Measurements from ENCODE around the gene OTC. TPM values are rescaled to one million over a fixed set of nuclear protein-coding genes. Genes with fewer than 3 reads are reported as not detected.

OTC gene
- total RNA-seq, 1 donor from 2014 or later, result not detected

GRCh38 chrX:38332505-38332904 lies 19.9 kb upstream of the OTC start:
- Mint-ChIP-seq H3K4me1 (ENCODE audit: low read depth) (no peaks in the 10 kb centered on the region), H3K36me3 (ENCODE audit: low read depth) (no peaks in the 10 kb centered on the region), H3K4me3 (no peak overlapping the region), H3K27ac (no peak overlapping the region), H3K9me3 (no peaks in the 10 kb centered on the region), H3K27me3 (ENCODE audit: insufficient read depth) (no peaks in the 10 kb centered on the region)
- no peak for DNase-seq (ENCODE audit: low spot score)
- intact Hi-C loops (cut with micrococcal nuclease), result no loop called here

GRCh38 chrX:38335382-38335781 lies 17.0 kb upstream of the OTC start:
- Mint-ChIP-seq H3K4me1 (ENCODE audit: low read depth) (no peaks in the 10 kb centered on the region), H3K36me3 (ENCODE audit: low read depth) (no peaks in the 10 kb centered on the region), H3K27me3 (ENCODE audit: insufficient read depth) (no peaks in the 10 kb centered on the region), H3K27ac (no peak overlapping the region), H3K4me3 (no peak overlapping the region), H3K9me3 (no peaks in the 10 kb centered on the region)
- DNase-seq (ENCODE audit: low spot score), result no peak
- intact Hi-C loops (cut with micrococcal nuclease), result no loop called here

- DNase-seq (ENCODE audit: low spot score), result no peak
- Mint-ChIP-seq H3K27ac (no peak overlapping the region), H3K36me3 (ENCODE audit: low read depth) (no peaks in the 10 kb centered on the region), H3K9me3 (no peaks in the 10 kb centered on the region), H3K4me1 (ENCODE audit: low read depth) (no peaks in the 10 kb centered on the region), H3K4me3 (no peak overlapping the region), H3K27me3 (ENCODE audit: insufficient read depth) (no peaks in the 10 kb centered on the region)
- intact Hi-C loops (cut with micrococcal nuclease), result no loop called here
Observed at GRCh38 chrX:38336538-38337240, 15.7 kb upstream of the OTC start.

GRCh38 chrX:38341442-38341841 lies 11.0 kb upstream of the OTC start:
- Mint-ChIP-seq H3K27ac (no peak overlapping the region), H3K27me3 (ENCODE audit: insufficient read depth) (no peaks in the 10 kb centered on the region), H3K36me3 (ENCODE audit: low read depth) (no peaks in the 10 kb centered on the region), H3K4me3 (no peak overlapping the region), H3K4me1 (ENCODE audit: low read depth) (no peaks in the 10 kb centered on the region), H3K9me3 (no peaks in the 10 kb centered on the region)
- intact Hi-C loops (cut with micrococcal nuclease), result no loop called here
- no peak for DNase-seq (ENCODE audit: low spot score)

- no peak overlapping the region for H3K4me3 Mint-ChIP-seq
- intact Hi-C loops (cut with micrococcal nuclease), result no loop called here
- no peak for DNase-seq (ENCODE audit: low spot score)
Observed at GRCh38 chrX:38342853-38343778, 9.3 kb upstream of the OTC start.

GRCh38 chrX:38346150-38346549 lies 6.3 kb upstream of the OTC start:
- Mint-ChIP-seq H3K27me3 (ENCODE audit: insufficient read depth) (no peaks in the 10 kb centered on the region), H3K4me3 (no peak overlapping the region), H3K36me3 (ENCODE audit: low read depth) (no peaks in the 10 kb centered on the region), H3K4me1 (ENCODE audit: low read depth) (no peaks in the 10 kb centered on the region), H3K27ac (no peak overlapping the region), H3K9me3 (no peaks in the 10 kb centered on the region)
- intact Hi-C loops (cut with micrococcal nuclease), result no loop called here
- DNase-seq (ENCODE audit: low spot score), result no peak

More at GRCh38 chrX:38342853-38343778, 9.3 kb upstream of the OTC start:
- Mint-ChIP-seq H3K36me3 (ENCODE audit: low read depth) (no peaks in the 10 kb centered on the region), H3K27ac (no peak overlapping the region), H3K4me1 (ENCODE audit: low read depth) (no peaks in the 10 kb centered on the region), H3K9me3 (no peaks in the 10 kb centered on the region), H3K27me3 (ENCODE audit: insufficient read depth) (no peaks in the 10 kb centered on the region)

- no peak for DNase-seq (ENCODE audit: low spot score)
- Mint-ChIP-seq H3K4me3 (no peak overlapping the region), H3K9me3 (no peaks in the 10 kb centered on the region), H3K36me3 (ENCODE audit: low read depth) (no peaks in the 10 kb centered on the region), H3K4me1 (ENCODE audit: low read depth) (no peaks in the 10 kb centered on the region), H3K27me3 (ENCODE audit: insufficient read depth) (no peaks in the 10 kb centered on the region), H3K27ac (no peak overlapping the region)
- intact Hi-C loops (cut with micrococcal nuclease), result no loop called here
Observed at GRCh38 chrX:38347136-38347535, 5.3 kb upstream of the OTC start.

GRCh38 chrX:38351346-38351745 lies 1.1 kb upstream of the OTC start:
- Mint-ChIP-seq H3K4me3 (no peak overlapping the region), H3K36me3 (ENCODE audit: low read depth) (no peaks in the 10 kb centered on the region), H3K27me3 (ENCODE audit: insufficient read depth) (no peaks in the 10 kb centered on the region), H3K27ac (no peak overlapping the region), H3K4me1 (ENCODE audit: low read depth) (no peaks in the 10 kb centered on the region), H3K9me3 (no peaks in the 10 kb centered on the region)
- DNase-seq (ENCODE audit: low spot score), result no peak
- intact Hi-C loops (cut with micrococcal nuclease), result no loop called here

- H3K36me3 Mint-ChIP-seq (ENCODE audit: low read depth), result no peaks in the 10 kb centered on the region
- no peak overlapping the region for H3K27ac Mint-ChIP-seq
- H3K4me1 Mint-ChIP-seq (ENCODE audit: low read depth), result no peaks in the 10 kb centered on the region
- H3K9me3 Mint-ChIP-seq, result no peaks in the 10 kb centered on the region
- no peak for DNase-seq (ENCODE audit: low spot score)
- H3K4me3 Mint-ChIP-seq, result no peak overlapping the region
- H3K27me3 Mint-ChIP-seq (ENCODE audit: insufficient read depth), result no peaks in the 10 kb centered on the region
- intact Hi-C loops (cut with micrococcal nuclease), result no loop called here
Observed at GRCh38 chrX:38356401-38356800, 4.0 kb downstream of the OTC start.

GRCh38 chrX:38357747-38358673 lies 5.6 kb downstream of the OTC start:
- Mint-ChIP-seq H3K36me3 (ENCODE audit: low read depth) (no peaks in the 10 kb centered on the region), H3K4me1 (ENCODE audit: low read depth) (no peaks in the 10 kb centered on the region), H3K4me3 (no peak overlapping the region), H3K27me3 (ENCODE audit: insufficient read depth) (no peaks in the 10 kb centered on the region), H3K9me3 (no peaks in the 10 kb centered on the region), H3K27ac (no peak overlapping the region)
- DNase-seq (ENCODE audit: low spot score), result no peak
- intact Hi-C loops (cut with micrococcal nuclease), result no loop called here

- intact Hi-C loops (cut with micrococcal nuclease), result no loop called here
- no peaks in the 10 kb centered on the region for H3K36me3 Mint-ChIP-seq (ENCODE audit: low read depth)
- H3K4me1 Mint-ChIP-seq (ENCODE audit: low read depth), result no peaks in the 10 kb centered on the region
- H3K27ac Mint-ChIP-seq, result no peak overlapping the region
- no peaks in the 10 kb centered on the region for H3K27me3 Mint-ChIP-seq (ENCODE audit: insufficient read depth)
- no peak for DNase-seq (ENCODE audit: low spot score)
- no peaks in the 10 kb centered on the region for H3K9me3 Mint-ChIP-seq
- H3K4me3 Mint-ChIP-seq, result no peak overlapping the region
Observed at GRCh38 chrX:38363046-38363445, 10.6 kb downstream of the OTC start.

GRCh38 chrX:38365954-38366353 lies 13.6 kb downstream of the OTC start:
- Mint-ChIP-seq H3K4me3 (no peak overlapping the region), H3K4me1 (ENCODE audit: low read depth) (no peaks in the 10 kb centered on the region), H3K27me3 (ENCODE audit: insufficient read depth) (no peaks in the 10 kb centered on the region), H3K36me3 (ENCODE audit: low read depth) (no peaks in the 10 kb centered on the region), H3K9me3 (no peaks in the 10 kb centered on the region), H3K27ac (no peak overlapping the region)
- no peak for DNase-seq (ENCODE audit: low spot score)
- intact Hi-C loops (cut with micrococcal nuclease), result no loop called here
